NK-92 (cell line): Measurements from ENCODE around the gene SYNE4.

Experiments
- DNase-seq: peaks from one replicate; lab custom pipeline; 2025; ENCODE audit not compliant: unreplicated experiment; lab: John Stamatoyannopoulos, UW

The SYNE4 gene

GRCh38 chr19:36026091-36026876 is 17.7 kb upstream of the SYNE4 start:
- no peak for DNase-seq

- DNase-seq: no peak
Measured at GRCh38 chr19:36025541-36025940, 16.9 kb upstream of the SYNE4 start.

- DNase-seq: no peak
Measured at GRCh38 chr19:36023432-36023831, 14.8 kb upstream of the SYNE4 start.

GRCh38 chr19:36019061-36019670 is 10.6 kb upstream of the SYNE4 start:
- no peak for DNase-seq

- DNase-seq: peak; percentile 92
Measured at GRCh38 chr19:36014012-36014924, 5.7 kb upstream of the SYNE4 start, which contains the start of gene ALKBH6. Gene ALKBH6, minus strand, starts transcription at chr19:36014213. Its CDS starts 816 bp downstream, at chr19:36013397.

GRCh38 chr19:36013280-36014011 is 4.8 kb upstream of the SYNE4 start:
- DNase-seq: no peak

- no peak for DNase-seq
Measured at GRCh38 chr19:36010402-36010801, 1.8 kb upstream of the SYNE4 start.

GRCh38 chr19:36009633-36010379 is 1.2 kb upstream of the SYNE4 start:
- no peak for DNase-seq

GRCh38 chr19:36009220-36009619 is 607 bp upstream of the SYNE4 start:
- no peak for DNase-seq

GRCh38 chr19:36006955-36007354 is 1.7 kb downstream of the SYNE4 start:
- DNase-seq: no peak

- no peak for DNase-seq
Measured at GRCh38 chr19:36003284-36003683, 5.3 kb downstream of the SYNE4 start.

GRCh38 chr19:36001605-36002004 is 7.0 kb downstream of the SYNE4 start:
- no peak for DNase-seq

GRCh38 chr19:35996777-35997176 is 11.8 kb downstream of the SYNE4 start:
- DNase-seq: no peak

- DNase-seq: peak; percentile 39
Measured at GRCh38 chr19:35995048-35995993, 13.3 kb downstream of the SYNE4 start, which contains the start of gene SDHAF1. Gene SDHAF1, plus strand, starts transcription at chr19:35995188. Its CDS starts 87 bp downstream, at chr19:35995275.

- no peak for DNase-seq
Measured at GRCh38 chr19:35993923-35994598, 14.6 kb downstream of the SYNE4 start.

- DNase-seq: no peak
Measured at GRCh38 chr19:35992907-35993765, 15.5 kb downstream of the SYNE4 start.

- DNase-seq: no peak
Measured at GRCh38 chr19:35991731-35992450, 16.7 kb downstream of the SYNE4 start.
